Adipocyte (in vitro differentiated cells): Measurements from ENCODE around the gene MAP3K20.
"Not testable (repeated sequence)": the region's sequence is repeated elsewhere in the genome, so short reads cannot be mapped to it uniquely, and the experiment has no call there.

Experiments
- DNase-seq: peaks from one replicate; pipeline ENCODE4 v3.0.0-alpha.2; 2015; ENCODE audit warnings: low read depth
- H3K27me3 ChIP-seq: replicated peaks from 2 replicates; pipeline ENCODE4 v1.7.0; 2013; ENCODE audit warnings: mild to moderate bottlenecking, low read length, moderate library complexity; ENCODE audit not compliant: control insufficient read depth, insufficient read depth
- H3K36me3 ChIP-seq: 2 replicates; pipeline ENCODE4 v1.7.0; 2013; ENCODE audit warnings: low read length, mild to moderate bottlenecking, moderate library complexity; ENCODE audit not compliant: control insufficient read depth, insufficient read depth, severe bottlenecking
- H3K4me1 ChIP-seq: 2 replicates; pipeline ENCODE4 v1.7.0; 2013; ENCODE audit warnings: mild to moderate bottlenecking, low read length, moderate library complexity; ENCODE audit not compliant: control insufficient read depth, insufficient read depth
- H3K4me3 ChIP-seq: 2 replicates; pipeline ENCODE4 v1.7.0; 2013; ENCODE audit warnings: mild to moderate bottlenecking, low read length, moderate library complexity
- H3K9ac ChIP-seq: 2 replicates; pipeline ENCODE4 v1.7.0; 2013; ENCODE audit warnings: mild to moderate bottlenecking, low read length, moderate library complexity
- H3K9me3 ChIP-seq: 2 replicates; pipeline ENCODE4 v1.7.0; 2013; ENCODE audit warnings: mild to moderate bottlenecking, low read length, moderate library complexity; ENCODE audit not compliant: control insufficient read depth

Gene MAP3K20

GRCh38 chr2:173038257-173038656, 37.4 kb upstream of the MAP3K20 start:
- not testable (repeated sequence) for H3K4me1 ChIP-seq, H3K36me3 ChIP-seq, H3K9ac ChIP-seq, H3K27me3 ChIP-seq, H3K4me3 ChIP-seq, H3K9me3 ChIP-seq, DNase-seq

DNA sequence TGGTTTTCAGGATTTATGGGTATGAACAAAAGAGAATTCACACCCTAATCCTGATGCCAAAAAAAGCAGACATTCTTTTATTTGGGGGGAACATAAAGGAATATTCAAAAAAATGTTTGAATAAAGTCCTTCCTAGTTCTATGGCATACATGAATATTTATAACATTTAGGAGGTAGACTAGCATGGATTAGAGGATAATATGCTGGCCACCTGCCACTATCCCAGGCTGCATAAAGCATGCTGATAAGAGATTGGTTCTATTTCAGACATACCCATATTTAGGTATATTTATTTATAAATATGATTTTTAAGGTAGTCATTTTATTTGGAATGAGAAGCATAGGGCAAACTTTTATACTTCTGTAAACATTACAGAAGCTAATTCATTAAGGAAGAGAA, 34.9 kb upstream of the MAP3K20 start:
- H3K4me1 ChIP-seq = peaks cover 6% of the 10 kb centered on the region
- no peaks in the 10 kb centered on the region for H3K9me3 ChIP-seq
- no peaks in the 10 kb centered on the region for H3K27me3 ChIP-seq
- H3K9ac ChIP-seq = no peak overlapping the region
- H3K4me3 ChIP-seq = no peak overlapping the region
- no peaks in the 10 kb centered on the region for H3K36me3 ChIP-seq
- no peak for DNase-seq

- peaks cover 10% of the 10 kb centered on the region for H3K4me1 ChIP-seq
- H3K27me3 ChIP-seq = no peaks in the 10 kb centered on the region
- H3K9ac ChIP-seq = no peak overlapping the region
- H3K4me3 ChIP-seq = no peak overlapping the region
- H3K36me3 ChIP-seq = no peaks in the 10 kb centered on the region
- DNase-seq = no peak
- H3K9me3 ChIP-seq = no peaks in the 10 kb centered on the region
Observed at GRCh38 chr2:173043476-173043875, 32.2 kb upstream of the MAP3K20 start.

DNA sequence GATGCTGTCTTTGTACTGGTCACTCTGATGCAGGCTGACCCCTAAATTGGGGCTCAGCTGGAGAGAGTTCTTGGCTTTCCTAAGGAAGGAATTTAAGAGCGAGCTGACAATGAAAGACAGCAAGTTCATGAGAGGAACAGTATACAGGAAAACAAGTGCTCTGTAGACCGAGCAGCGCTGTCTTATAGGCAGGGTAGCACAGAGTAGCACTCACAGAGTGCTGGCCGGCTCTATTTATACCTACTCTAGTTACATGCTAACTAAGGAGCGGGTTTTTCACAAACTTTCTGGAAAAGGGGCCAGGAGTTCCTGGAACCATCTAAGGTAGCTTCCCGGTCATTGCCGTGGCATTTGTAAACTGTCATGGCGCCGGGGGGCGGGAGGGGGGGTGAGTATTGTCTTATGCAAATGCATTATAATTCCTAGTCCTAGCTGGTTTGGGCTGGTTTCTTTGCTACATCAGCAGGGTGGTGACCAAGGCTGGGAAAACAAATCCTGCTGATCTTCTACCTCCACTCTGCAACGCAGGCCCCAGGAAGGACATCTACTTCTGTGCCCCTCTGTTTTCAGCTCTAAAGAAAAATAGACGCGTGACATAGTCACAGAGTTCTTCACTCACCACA, 31.6 kb upstream of the MAP3K20 start:
- H3K4me1 ChIP-seq = peaks cover 13% of the 10 kb centered on the region
- no peak for DNase-seq
- H3K27me3 ChIP-seq = no peaks in the 10 kb centered on the region
- H3K4me3 ChIP-seq = no peak overlapping the region
- H3K9me3 ChIP-seq = no peaks in the 10 kb centered on the region
- no peak overlapping the region for H3K9ac ChIP-seq
- H3K36me3 ChIP-seq = no peaks in the 10 kb centered on the region

DNA sequence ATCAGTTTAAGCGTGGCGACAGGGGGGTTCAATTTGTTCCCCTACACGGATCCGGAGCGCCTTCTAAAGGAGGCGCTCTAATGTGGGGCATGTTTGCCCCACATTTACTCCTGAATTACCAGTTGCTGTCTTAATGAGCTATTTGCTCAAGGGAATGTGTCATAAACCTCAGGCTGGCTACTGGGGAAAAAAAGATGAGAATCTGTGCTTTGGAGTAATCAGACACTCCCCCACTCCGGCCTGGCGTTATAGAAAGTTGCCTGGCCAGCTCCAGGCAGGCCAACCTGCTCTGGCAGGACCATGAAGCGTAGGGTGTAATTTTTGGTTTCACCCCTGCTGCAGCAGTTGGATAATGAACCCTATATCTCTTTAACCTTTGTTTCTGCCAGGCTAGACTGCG, 31.0 kb upstream of the MAP3K20 start:
- Histone ChIP-seq H3K4me1 (peaks cover 18% of the 10 kb centered on the region), H3K9me3 (no peaks in the 10 kb centered on the region)

GRCh38 chr2:173045181-173045580, 30.5 kb upstream of the MAP3K20 start:
- H3K27me3 ChIP-seq = no peaks in the 10 kb centered on the region
- H3K9ac ChIP-seq = no peak overlapping the region
- no peaks in the 10 kb centered on the region for H3K9me3 ChIP-seq
- H3K4me3 ChIP-seq = no peak overlapping the region
- no peak for DNase-seq
- H3K4me1 ChIP-seq = peaks cover 23% of the 10 kb centered on the region
- H3K36me3 ChIP-seq = no peaks in the 10 kb centered on the region

More for the DNA sequence above, 31.0 kb upstream of the MAP3K20 start:
- no peak for DNase-seq
- H3K36me3 ChIP-seq = no peaks in the 10 kb centered on the region
- H3K4me3 ChIP-seq = no peak overlapping the region
- no peaks in the 10 kb centered on the region for H3K27me3 ChIP-seq
- no peak overlapping the region for H3K9ac ChIP-seq

GRCh38 chr2:173048522-173048896, 27.1 kb upstream of the MAP3K20 start:
- H3K9ac ChIP-seq = no peak overlapping the region
- no peaks in the 10 kb centered on the region for H3K36me3 ChIP-seq
- H3K9me3 ChIP-seq = no peaks in the 10 kb centered on the region
- peaks cover 27% of the 10 kb centered on the region for H3K4me1 ChIP-seq
- DNase-seq = no peak
- H3K27me3 ChIP-seq = no peaks in the 10 kb centered on the region
- peak overlapping the region; percentile 22 for H3K4me3 ChIP-seq

DNA sequence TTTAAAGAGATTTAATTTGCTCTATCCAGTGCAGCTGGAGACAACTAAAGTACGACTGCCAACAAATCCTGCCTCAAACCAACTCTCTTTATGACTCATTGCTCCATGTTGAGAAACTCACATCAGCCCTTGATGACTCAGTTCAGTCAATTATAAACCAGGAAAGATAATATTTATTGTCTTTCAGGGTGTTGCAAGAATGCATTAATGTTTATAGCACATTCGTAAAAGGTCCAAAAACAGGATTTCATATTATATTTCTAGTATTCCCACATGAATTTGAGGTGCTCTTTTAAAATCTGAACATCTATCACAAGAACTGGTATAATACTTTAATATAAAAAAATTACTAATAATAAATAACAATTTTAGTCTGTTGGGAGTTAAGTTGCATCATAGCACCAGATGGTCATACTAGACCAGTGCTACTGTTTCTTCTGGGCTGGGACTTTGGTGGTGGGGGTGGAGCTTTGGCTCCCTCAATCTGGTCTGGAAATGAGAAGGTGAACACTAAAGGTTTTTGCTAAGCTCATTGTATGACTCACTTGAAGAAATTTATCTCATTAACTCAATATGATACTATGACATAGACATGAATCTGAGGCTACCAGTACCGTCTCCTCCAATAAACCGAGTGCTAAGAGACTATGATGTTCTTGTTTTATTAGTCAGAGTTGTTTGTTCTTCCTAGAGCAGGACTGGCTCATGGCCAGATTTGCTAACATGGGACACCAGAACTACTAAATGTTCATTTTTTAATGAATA, 26.6 kb upstream of the MAP3K20 start:
- peaks cover 30% of the 10 kb centered on the region for H3K4me1 ChIP-seq
- no peaks in the 10 kb centered on the region for H3K36me3 ChIP-seq
- H3K9ac ChIP-seq = peak overlapping the region; percentile 32
- peak overlapping the region; percentile 63 for H3K4me3 ChIP-seq
- no peaks in the 10 kb centered on the region for H3K9me3 ChIP-seq
- H3K27me3 ChIP-seq = no peaks in the 10 kb centered on the region
- peak; percentile 97 for DNase-seq

DNA sequence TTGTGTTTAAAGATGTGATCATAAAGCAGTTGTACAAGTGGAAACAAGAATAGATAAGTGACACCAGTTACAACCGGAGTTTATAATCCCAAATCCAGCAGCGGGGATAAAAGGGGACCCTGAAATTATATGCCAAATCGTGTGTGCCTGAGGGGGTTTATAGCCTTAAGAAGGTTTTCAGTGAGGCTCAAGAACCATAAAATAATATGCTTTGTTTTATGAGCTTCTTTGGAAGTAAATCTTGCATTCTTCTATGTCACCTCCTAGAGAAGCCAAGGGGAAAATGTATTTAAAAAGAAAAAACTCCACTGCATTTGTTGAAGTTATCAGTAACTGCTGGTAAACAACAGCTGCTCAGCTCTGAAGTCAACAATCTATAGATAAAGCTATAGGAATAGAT, 25.8 kb upstream of the MAP3K20 start:
- no peak for DNase-seq
- H3K4me3 ChIP-seq = peak overlapping the region; percentile 63
- peaks cover 30% of the 10 kb centered on the region for H3K4me1 ChIP-seq
- H3K36me3 ChIP-seq = no peaks in the 10 kb centered on the region
- H3K27me3 ChIP-seq = no peaks in the 10 kb centered on the region
- H3K9me3 ChIP-seq = no peaks in the 10 kb centered on the region
- peak overlapping the region; percentile 32 for H3K9ac ChIP-seq

- Histone ChIP-seq H3K4me1 (peaks cover 30% of the 10 kb centered on the region), H3K4me3 (no peak overlapping the region), H3K27me3 (no peaks in the 10 kb centered on the region), H3K9ac (no peak overlapping the region), H3K36me3 (no peaks in the 10 kb centered on the region), H3K9me3 (no peaks in the 10 kb centered on the region)
- DNase-seq = no peak
Observed at GRCh38 chr2:173050684-173051083, 25.0 kb upstream of the MAP3K20 start.

GRCh38 chr2:173051463-173052215, 24.0 kb upstream of the MAP3K20 start:
- Histone ChIP-seq H3K27me3 (no peaks in the 10 kb centered on the region), H3K9ac (no peak overlapping the region), H3K9me3 (no peaks in the 10 kb centered on the region), H3K4me1 (peaks cover 30% of the 10 kb centered on the region), H3K36me3 (no peaks in the 10 kb centered on the region), H3K4me3 (no peak overlapping the region)
- DNase-seq = no peak
